Measurements from ENCODE around the gene EPOP.

DNA sequence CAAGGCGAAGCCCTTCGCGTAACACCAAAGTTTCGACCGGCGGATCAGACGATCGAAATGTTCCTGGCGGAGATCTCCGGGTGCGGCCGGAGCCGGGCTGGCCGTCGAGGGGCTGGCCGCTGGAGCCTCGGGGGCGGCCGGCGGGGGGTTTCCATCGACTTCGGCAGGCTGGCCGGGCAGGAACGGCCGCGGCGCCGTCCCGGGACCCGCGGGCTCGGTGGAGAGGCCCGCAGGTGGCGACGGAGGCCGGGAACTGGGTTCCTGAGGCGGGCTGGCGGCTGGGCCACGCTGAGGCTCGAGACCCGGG is 1.1 kb downstream of the EPOP start:
- TF ChIP-seq, protein P1, sequence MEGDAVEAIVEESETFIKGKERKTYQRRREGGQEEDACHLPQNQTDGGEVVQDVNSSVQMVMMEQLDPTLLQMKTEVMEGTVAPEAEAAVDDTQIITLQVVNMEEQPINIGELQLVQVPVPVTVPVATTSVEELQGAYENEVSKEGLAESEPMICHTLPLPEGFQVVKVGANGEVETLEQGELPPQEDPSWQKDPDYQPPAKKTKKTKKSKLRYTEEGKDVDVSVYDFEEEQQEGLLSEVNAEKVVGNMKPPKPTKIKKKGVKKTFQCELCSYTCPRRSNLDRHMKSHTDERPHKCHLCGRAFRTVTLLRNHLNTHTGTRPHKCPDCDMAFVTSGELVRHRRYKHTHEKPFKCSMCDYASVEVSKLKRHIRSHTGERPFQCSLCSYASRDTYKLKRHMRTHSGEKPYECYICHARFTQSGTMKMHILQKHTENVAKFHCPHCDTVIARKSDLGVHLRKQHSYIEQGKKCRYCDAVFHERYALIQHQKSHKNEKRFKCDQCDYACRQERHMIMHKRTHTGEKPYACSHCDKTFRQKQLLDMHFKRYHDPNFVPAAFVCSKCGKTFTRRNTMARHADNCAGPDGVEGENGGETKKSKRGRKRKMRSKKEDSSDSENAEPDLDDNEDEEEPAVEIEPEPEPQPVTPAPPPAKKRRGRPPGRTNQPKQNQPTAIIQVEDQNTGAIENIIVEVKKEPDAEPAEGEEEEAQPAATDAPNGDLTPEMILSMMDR (IDR thresholded peaks at IDR 0.05; ENCODE audit: low read depth, low read length, missing input control) = no peak
- TF ChIP-seq, protein P2, sequence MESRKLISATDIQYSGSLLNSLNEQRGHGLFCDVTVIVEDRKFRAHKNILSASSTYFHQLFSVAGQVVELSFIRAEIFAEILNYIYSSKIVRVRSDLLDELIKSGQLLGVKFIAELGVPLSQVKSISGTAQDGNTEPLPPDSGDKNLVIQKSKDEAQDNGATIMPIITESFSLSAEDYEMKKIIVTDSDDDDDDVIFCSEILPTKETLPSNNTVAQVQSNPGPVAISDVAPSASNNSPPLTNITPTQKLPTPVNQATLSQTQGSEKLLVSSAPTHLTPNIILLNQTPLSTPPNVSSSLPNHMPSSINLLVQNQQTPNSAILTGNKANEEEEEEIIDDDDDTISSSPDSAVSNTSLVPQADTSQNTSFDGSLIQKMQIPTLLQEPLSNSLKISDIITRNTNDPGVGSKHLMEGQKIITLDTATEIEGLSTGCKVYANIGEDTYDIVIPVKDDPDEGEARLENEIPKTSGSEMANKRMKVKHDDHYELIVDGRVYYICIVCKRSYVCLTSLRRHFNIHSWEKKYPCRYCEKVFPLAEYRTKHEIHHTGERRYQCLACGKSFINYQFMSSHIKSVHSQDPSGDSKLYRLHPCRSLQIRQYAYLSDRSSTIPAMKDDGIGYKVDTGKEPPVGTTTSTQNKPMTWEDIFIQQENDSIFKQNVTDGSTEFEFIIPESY (IDR thresholded peaks at IDR 0.05) = no peak
- TF ChIP-seq, protein P3, sequence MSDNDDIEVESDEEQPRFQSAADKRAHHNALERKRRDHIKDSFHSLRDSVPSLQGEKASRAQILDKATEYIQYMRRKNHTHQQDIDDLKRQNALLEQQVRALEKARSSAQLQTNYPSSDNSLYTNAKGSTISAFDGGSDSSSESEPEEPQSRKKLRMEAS (IDR thresholded peaks at IDR 0.05) = no peak
- TF ChIP-seq, protein P4, sequence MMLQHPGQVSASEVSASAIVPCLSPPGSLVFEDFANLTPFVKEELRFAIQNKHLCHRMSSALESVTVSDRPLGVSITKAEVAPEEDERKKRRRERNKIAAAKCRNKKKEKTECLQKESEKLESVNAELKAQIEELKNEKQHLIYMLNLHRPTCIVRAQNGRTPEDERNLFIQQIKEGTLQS (IDR thresholded peaks at IDR 0.05) = no peak
- no peak for TF ChIP-seq JUND (IDR thresholded peaks at IDR 0.05)
- no peak for TF ChIP-seq RAD21 (IDR thresholded peaks at IDR 0.05)
- no peak for TF ChIP-seq RXRA (IDR thresholded peaks at IDR 0.05)
- TF ChIP-seq, protein P5, sequence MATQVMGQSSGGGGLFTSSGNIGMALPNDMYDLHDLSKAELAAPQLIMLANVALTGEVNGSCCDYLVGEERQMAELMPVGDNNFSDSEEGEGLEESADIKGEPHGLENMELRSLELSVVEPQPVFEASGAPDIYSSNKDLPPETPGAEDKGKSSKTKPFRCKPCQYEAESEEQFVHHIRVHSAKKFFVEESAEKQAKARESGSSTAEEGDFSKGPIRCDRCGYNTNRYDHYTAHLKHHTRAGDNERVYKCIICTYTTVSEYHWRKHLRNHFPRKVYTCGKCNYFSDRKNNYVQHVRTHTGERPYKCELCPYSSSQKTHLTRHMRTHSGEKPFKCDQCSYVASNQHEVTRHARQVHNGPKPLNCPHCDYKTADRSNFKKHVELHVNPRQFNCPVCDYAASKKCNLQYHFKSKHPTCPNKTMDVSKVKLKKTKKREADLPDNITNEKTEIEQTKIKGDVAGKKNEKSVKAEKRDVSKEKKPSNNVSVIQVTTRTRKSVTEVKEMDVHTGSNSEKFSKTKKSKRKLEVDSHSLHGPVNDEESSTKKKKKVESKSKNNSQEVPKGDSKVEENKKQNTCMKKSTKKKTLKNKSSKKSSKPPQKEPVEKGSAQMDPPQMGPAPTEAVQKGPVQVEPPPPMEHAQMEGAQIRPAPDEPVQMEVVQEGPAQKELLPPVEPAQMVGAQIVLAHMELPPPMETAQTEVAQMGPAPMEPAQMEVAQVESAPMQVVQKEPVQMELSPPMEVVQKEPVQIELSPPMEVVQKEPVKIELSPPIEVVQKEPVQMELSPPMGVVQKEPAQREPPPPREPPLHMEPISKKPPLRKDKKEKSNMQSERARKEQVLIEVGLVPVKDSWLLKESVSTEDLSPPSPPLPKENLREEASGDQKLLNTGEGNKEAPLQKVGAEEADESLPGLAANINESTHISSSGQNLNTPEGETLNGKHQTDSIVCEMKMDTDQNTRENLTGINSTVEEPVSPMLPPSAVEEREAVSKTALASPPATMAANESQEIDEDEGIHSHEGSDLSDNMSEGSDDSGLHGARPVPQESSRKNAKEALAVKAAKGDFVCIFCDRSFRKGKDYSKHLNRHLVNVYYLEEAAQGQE (IDR thresholded peaks at IDR 0.05) = no peak
- TF ChIP-seq TAF1 (conservative IDR thresholded peaks at IDR 0.05) = no peak
- TF ChIP-seq SP1 (IDR thresholded peaks at IDR 0.05) = no peak
- TF ChIP-seq EGR1 (IDR thresholded peaks at IDR 0.05; ENCODE audit: low read depth in 2 of 2) = no peak
- TF ChIP-seq GABPA (IDR thresholded peaks at IDR 0.05 in 1 of 2, conservative IDR thresholded peaks at IDR 0.05 in 1 of 2) = no peak
- no peak for TF ChIP-seq YY1 (IDR thresholded peaks at IDR 0.05)
